Measurements from ENCODE around the gene LRMDA. TPM values are rescaled to one million over a fixed set of nuclear protein-coding genes. Genes with fewer than 3 reads are reported as not detected.

Gene LRMDA
- total RNA-seq, 1 experiment from 2014 or later: not detected

- no peaks in the 10 kb centered on the region for H3K36me3 ChIP-seq (ENCODE audit: insufficient read depth, low read length, poor library complexity, severe bottlenecking)
- intact Hi-C loops (cut with micrococcal nuclease; ENCODE audit: unreplicated experiment): no loop called here
- TF ChIP-seq EZH2 (IDR thresholded peaks at IDR 0.05; ENCODE audit: borderline replicate concordance, low read depth, low read length, poor library complexity, severe bottlenecking): no peak
- TF ChIP-seq, protein P1, sequence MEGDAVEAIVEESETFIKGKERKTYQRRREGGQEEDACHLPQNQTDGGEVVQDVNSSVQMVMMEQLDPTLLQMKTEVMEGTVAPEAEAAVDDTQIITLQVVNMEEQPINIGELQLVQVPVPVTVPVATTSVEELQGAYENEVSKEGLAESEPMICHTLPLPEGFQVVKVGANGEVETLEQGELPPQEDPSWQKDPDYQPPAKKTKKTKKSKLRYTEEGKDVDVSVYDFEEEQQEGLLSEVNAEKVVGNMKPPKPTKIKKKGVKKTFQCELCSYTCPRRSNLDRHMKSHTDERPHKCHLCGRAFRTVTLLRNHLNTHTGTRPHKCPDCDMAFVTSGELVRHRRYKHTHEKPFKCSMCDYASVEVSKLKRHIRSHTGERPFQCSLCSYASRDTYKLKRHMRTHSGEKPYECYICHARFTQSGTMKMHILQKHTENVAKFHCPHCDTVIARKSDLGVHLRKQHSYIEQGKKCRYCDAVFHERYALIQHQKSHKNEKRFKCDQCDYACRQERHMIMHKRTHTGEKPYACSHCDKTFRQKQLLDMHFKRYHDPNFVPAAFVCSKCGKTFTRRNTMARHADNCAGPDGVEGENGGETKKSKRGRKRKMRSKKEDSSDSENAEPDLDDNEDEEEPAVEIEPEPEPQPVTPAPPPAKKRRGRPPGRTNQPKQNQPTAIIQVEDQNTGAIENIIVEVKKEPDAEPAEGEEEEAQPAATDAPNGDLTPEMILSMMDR (conservative IDR thresholded peaks at IDR 0.05; ENCODE audit: low read depth, low read length): no peak
- no TSS peak for BruUV-seq (replicated peaks)
- H3K4me3 ChIP-seq (ENCODE audit: low read depth, low read length, poor library complexity, severe bottlenecking): no peak overlapping the region
- H3K9me3 ChIP-seq (ENCODE audit: low read depth, low read length, poor library complexity, severe bottlenecking): no peaks in the 10 kb centered on the region
- CTCF ChIA-PET: no interaction called here
- no peak for DNase-seq (ENCODE audit: low spot score)
- POLR2A ChIA-PET (ENCODE audit: low non-redundant PET): no interaction called here
- H3K27me3 ChIP-seq (replicated peaks; ENCODE audit: insufficient read depth, low read depth, low read length, poor library complexity): no peaks in the 10 kb centered on the region
- H3K4me1 ChIP-seq (ENCODE audit: insufficient read depth, low read length, poor library complexity, severe bottlenecking): no peaks in the 10 kb centered on the region
- H3K27ac ChIP-seq (ENCODE audit: low read depth, low read length, poor library complexity, severe bottlenecking): no peak overlapping the region
These were observed 925.1 kb downstream of the LRMDA start for GRCh38 chr10:76356557-76356956.

- no peak overlapping the region for H3K4me3 ChIP-seq (ENCODE audit: low read depth, low read length, poor library complexity, severe bottlenecking)
- CTCF ChIA-PET: no interaction called here
- H3K27me3 ChIP-seq (replicated peaks; ENCODE audit: insufficient read depth, low read depth, low read length, poor library complexity): no peaks in the 10 kb centered on the region
- no TSS peak for BruUV-seq (replicated peaks)
- DNase-seq (ENCODE audit: low spot score): no peak
- TF ChIP-seq EZH2 (IDR thresholded peaks at IDR 0.05; ENCODE audit: borderline replicate concordance, low read depth, low read length, poor library complexity, severe bottlenecking): no peak
- TF ChIP-seq, protein P1 (conservative IDR thresholded peaks at IDR 0.05; ENCODE audit: low read depth, low read length): no peak
- no peaks in the 10 kb centered on the region for H3K4me1 ChIP-seq (ENCODE audit: insufficient read depth, low read length, poor library complexity, severe bottlenecking)
- no peak overlapping the region for H3K27ac ChIP-seq (ENCODE audit: low read depth, low read length, poor library complexity, severe bottlenecking)
- H3K36me3 ChIP-seq (ENCODE audit: insufficient read depth, low read length, poor library complexity, severe bottlenecking): no peaks in the 10 kb centered on the region
- intact Hi-C loops (cut with micrococcal nuclease; ENCODE audit: unreplicated experiment): no loop called here
- POLR2A ChIA-PET (ENCODE audit: low non-redundant PET): no interaction called here
- H3K9me3 ChIP-seq (ENCODE audit: low read depth, low read length, poor library complexity, severe bottlenecking): no peaks in the 10 kb centered on the region
These were observed 926.4 kb downstream of the LRMDA start for GRCh38 chr10:76357726-76358415.

DNA sequence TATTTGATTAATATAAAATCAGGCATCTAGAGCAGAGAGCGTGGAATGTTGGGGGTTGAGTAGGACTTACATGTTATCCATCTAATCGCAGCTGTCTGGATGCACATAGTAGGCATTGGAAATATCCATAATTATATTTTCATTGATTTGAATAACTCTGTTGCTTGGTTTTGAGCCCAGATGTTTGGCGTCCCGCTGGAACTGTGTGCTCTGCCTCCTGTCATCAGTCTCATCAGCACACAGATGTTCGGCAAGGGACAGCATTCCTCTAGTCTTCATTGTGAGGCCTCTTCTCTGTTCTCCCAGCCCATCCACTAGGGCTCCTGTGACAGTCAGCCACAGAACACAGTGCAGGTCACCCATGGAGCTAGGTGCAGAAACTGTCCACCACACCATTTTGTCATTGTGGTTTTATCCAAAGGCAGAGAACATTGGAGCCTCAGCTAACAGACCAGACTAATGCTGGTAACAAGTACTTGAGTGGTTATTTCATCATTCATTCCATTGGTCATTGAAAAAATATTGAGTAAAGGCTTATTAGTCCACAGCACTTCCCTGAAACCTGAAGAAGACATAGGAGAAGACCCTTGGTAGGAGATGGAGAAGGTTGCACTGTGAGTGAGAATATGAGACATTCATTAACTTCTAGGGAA lies 927.4 kb downstream of the LRMDA start:
- H3K9me3 ChIP-seq (ENCODE audit: low read depth, low read length, poor library complexity, severe bottlenecking): no peaks in the 10 kb centered on the region
- H3K36me3 ChIP-seq (ENCODE audit: insufficient read depth, low read length, poor library complexity, severe bottlenecking): no peaks in the 10 kb centered on the region
- no TSS peak for BruUV-seq (replicated peaks)
- no peak overlapping the region for H3K4me3 ChIP-seq (ENCODE audit: low read depth, low read length, poor library complexity, severe bottlenecking)
- TF ChIP-seq, protein P1 (conservative IDR thresholded peaks at IDR 0.05; ENCODE audit: low read depth, low read length): no peak
- no peak for TF ChIP-seq EZH2 (IDR thresholded peaks at IDR 0.05; ENCODE audit: borderline replicate concordance, low read depth, low read length, poor library complexity, severe bottlenecking)
- DNase-seq (ENCODE audit: low spot score): no peak
- ChIA-PET CTCF (no interaction called here), POLR2A (ENCODE audit: low non-redundant PET) (no interaction called here)
- H3K27ac ChIP-seq (ENCODE audit: low read depth, low read length, poor library complexity, severe bottlenecking): no peak overlapping the region
- H3K4me1 ChIP-seq (ENCODE audit: insufficient read depth, low read length, poor library complexity, severe bottlenecking): no peaks in the 10 kb centered on the region
- H3K27me3 ChIP-seq (replicated peaks; ENCODE audit: insufficient read depth, low read depth, low read length, poor library complexity): no peaks in the 10 kb centered on the region
- intact Hi-C loops (cut with micrococcal nuclease; ENCODE audit: unreplicated experiment): no loop called here
